ENCODE measurements around the gene MICAL3.

Gene MICAL3

DNA sequence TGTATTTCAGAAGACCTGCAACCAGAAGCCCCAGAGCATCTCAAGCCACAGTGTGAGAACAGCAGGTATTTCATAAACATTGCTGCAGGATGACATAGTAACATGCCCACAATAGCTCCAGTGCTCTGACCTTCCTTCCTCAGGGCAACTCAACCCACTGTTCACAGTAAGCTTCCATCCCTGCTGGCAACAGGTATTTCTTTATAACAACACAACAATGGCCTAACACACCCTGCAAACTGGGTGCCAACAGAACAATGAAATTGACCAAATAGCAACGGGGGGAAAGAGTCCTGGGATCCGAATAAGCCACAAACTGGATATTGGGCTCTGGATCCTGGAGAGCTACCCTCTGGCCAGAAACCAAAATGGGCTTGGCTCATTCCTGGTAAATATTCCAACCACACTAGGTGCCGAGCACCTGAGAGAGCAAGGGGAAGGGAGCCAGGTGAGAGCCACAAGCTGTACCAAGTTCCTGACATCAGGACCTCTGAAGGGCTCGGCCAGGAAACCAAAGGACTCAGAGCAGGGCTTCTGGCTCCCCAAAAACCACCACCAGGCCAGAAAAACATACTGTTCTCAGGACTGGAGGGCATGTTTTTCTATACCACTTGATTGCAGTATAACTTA, 99.5 kb downstream of the MICAL3 start:
- Histone ChIP-seq H3K4me1 (peaks cover 40% of the 10 kb centered on the region), H3K36me3 (ENCODE audit: control insufficient read depth, insufficient read depth, low read length) (no peaks in the 10 kb centered on the region), H3K9ac (no peak overlapping the region), H3K79me2 (peaks cover 45% of the 10 kb centered on the region), H3K4me2 (ENCODE audit: low read length) (no peak overlapping the region), H3K27me3 (ENCODE audit: control insufficient read depth, insufficient read depth, low read length) (no peaks in the 10 kb centered on the region), H3K9me3 (ENCODE audit: control insufficient read depth, low read length) (no peaks in the 10 kb centered on the region), H2AFZ (no peak overlapping the region), H3K27ac (no peak overlapping the region), H3K4me3 (ENCODE audit: low read depth, low read length) (no peak overlapping the region)
- TF ChIP-seq, protein P1, sequence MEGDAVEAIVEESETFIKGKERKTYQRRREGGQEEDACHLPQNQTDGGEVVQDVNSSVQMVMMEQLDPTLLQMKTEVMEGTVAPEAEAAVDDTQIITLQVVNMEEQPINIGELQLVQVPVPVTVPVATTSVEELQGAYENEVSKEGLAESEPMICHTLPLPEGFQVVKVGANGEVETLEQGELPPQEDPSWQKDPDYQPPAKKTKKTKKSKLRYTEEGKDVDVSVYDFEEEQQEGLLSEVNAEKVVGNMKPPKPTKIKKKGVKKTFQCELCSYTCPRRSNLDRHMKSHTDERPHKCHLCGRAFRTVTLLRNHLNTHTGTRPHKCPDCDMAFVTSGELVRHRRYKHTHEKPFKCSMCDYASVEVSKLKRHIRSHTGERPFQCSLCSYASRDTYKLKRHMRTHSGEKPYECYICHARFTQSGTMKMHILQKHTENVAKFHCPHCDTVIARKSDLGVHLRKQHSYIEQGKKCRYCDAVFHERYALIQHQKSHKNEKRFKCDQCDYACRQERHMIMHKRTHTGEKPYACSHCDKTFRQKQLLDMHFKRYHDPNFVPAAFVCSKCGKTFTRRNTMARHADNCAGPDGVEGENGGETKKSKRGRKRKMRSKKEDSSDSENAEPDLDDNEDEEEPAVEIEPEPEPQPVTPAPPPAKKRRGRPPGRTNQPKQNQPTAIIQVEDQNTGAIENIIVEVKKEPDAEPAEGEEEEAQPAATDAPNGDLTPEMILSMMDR (IDR thresholded peaks at IDR 0.05): no peak

DNA sequence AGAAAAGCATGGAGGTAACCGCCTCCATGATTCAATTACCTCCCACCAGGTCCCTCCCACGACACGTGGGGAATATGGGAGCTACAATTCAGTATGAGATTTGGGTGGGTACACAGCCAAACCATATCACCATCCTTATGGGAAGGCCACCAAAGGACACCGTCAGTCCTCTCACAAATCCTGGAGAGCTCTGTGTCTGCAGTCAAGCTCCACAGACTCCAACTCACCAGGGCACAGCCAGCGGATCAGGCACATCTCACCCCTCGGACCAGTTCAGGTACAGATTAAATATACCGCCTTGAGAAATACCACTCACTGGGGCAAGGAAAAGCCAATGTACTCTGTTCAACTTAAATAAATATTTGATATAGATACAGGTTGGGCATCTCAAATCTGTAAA, 100.3 kb downstream of the MICAL3 start:
- no peak overlapping the region for H3K27ac ChIP-seq
- H3K79me2 ChIP-seq: peaks cover 46% of the 10 kb centered on the region

DNA sequence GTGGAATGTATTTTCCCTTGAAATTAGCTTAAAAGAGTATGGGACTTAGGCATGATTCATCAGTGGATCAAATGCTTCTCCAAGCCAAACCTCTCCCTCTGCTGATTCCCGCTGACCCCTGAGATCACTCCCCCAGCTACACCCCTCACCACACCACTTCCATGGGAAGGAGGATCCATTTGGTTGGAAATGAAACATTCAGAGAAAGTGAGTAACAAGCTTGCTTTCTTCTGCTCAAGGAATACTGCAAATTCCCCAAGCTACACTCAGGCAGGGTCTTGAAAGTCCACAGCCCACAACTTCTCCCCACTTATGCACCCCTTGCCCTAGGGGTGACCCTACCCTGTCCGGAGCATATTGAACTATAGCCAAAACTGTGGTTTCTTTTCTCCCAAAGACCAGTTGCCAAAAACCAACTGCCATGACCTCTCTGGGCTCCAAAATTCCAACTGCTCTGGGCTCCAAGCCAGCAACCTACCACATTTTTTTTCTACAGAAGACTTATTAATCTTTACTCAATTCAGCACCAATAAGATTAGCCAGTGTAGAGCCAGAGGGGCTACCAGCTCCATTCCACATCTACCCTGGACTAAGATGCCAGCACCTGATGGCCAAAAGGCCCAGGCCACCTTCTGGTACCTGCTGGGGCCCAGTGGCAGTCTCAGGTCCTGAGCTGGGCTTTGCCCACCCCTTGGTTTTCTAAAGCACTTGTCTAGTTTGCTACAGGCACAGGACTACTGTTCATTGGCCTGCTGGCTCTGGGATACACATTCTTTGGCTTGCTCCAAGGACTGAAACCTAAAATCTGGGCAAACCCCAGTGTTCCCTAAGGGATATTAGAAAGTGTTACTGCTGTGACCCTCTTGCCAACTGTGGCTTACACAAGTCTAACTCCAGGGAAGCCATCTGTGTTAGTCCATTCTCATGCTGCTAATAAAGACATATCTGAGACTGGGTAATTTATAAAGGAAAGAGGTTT, 101.1 kb downstream of the MICAL3 start:
- Histone ChIP-seq H3K9ac (no peak overlapping the region), H3K27ac (peak overlapping the region; percentile 89)

More for the DNA sequence above, 100.3 kb downstream of the MICAL3 start:
- TF ChIP-seq, protein P1 (IDR thresholded peaks at IDR 0.05): no peak
- Histone ChIP-seq H3K36me3 (ENCODE audit: control insufficient read depth, insufficient read depth, low read length) (no peaks in the 10 kb centered on the region), H2AFZ (no peak overlapping the region), H3K4me2 (ENCODE audit: low read length) (no peak overlapping the region), H3K9ac (no peak overlapping the region), H3K9me3 (ENCODE audit: control insufficient read depth, low read length) (no peaks in the 10 kb centered on the region), H3K27me3 (ENCODE audit: control insufficient read depth, insufficient read depth, low read length) (no peaks in the 10 kb centered on the region), H3K4me3 (ENCODE audit: low read depth, low read length) (no peak overlapping the region), H3K4me1 (peaks cover 46% of the 10 kb centered on the region)

DNA sequence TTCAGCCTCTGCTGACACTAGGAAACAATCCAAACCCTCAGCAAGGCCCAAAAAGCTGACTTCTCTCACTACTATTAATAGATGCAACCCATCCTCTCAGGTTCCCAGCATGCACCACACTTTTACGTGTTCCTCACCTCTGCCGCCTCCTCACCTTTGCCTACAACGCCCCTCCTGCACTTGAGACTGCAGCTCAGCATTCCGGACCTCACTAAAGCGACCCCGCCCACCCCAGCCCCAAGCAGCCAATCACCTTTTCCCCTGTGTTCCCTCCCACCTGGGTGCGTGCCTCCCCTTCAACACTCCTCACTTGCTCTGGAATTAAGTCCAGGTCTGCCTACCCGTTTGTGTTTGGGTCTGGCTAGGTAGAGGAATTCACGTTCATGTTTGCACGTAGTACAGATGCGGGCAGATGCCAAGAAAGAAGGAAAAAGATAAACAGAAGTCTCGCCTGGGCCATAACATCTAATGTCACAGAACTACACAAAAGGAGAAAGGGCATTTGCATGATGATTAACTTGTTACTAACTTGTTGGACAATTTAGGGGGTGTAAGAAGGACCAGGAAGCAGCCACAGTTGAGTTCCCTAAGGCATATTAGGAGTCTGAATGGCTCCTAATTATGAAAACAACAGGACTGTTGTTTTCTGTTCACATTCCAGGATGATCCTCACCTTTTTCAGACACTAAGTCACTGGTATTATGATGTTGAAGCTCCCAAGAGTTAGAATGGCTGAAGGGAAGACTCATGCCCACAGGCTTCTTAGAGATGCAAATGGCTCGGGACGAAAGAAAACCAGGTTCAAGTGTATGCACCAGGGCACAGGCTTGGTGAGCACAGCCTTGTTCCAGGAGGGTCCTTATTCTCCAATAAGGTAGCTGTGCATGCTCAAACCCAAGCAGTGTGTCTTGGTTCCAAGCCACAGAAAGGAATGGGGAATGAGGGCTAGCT, 102.2 kb downstream of the MICAL3 start:
- H3K27ac ChIP-seq: peak overlapping the region; percentile 89
- peak overlapping the region; percentile 63 for H3K4me2 ChIP-seq (ENCODE audit: low read length)
- TF ChIP-seq, protein P1 (IDR thresholded peaks at IDR 0.05): no peak
- no peak overlapping the region for H3K4me3 ChIP-seq (ENCODE audit: low read depth, low read length)
- H3K79me2 ChIP-seq: peaks cover 37% of the 10 kb centered on the region
- H3K27me3 ChIP-seq (ENCODE audit: control insufficient read depth, insufficient read depth, low read length): no peaks in the 10 kb centered on the region
- no peak overlapping the region for H3K9ac ChIP-seq
- H3K36me3 ChIP-seq (ENCODE audit: control insufficient read depth, insufficient read depth, low read length): no peaks in the 10 kb centered on the region
- H3K9me3 ChIP-seq (ENCODE audit: control insufficient read depth, low read length): no peaks in the 10 kb centered on the region
- H3K4me1 ChIP-seq: peaks cover 49% of the 10 kb centered on the region
- no peak overlapping the region for H2AFZ ChIP-seq

More for the DNA sequence above, 101.1 kb downstream of the MICAL3 start:
- H3K4me3 ChIP-seq (ENCODE audit: low read depth, low read length): no peak overlapping the region
- no peaks in the 10 kb centered on the region for H3K9me3 ChIP-seq (ENCODE audit: control insufficient read depth, low read length)
- H3K4me1 ChIP-seq: peaks cover 46% of the 10 kb centered on the region
- TF ChIP-seq, protein P1 (IDR thresholded peaks at IDR 0.05): no peak
- no peaks in the 10 kb centered on the region for H3K27me3 ChIP-seq (ENCODE audit: control insufficient read depth, insufficient read depth, low read length)
- no peaks in the 10 kb centered on the region for H3K36me3 ChIP-seq (ENCODE audit: control insufficient read depth, insufficient read depth, low read length)
- peaks cover 46% of the 10 kb centered on the region for H3K79me2 ChIP-seq
- no peak overlapping the region for H2AFZ ChIP-seq
- peak overlapping the region; percentile 32 for H3K4me2 ChIP-seq (ENCODE audit: low read length)
